IPS-20b (cell line): ENCODE data around the gene CARTPT.

Experiments
- H3K27ac ChIP-seq: one replicate; pipeline ENCODE4 v1.5.1; 2013; ENCODE audit warnings: low read length
- H3K27me3 ChIP-seq: 2 replicates; pipeline ENCODE4 v1.6.1; 2013; ENCODE audit warnings: mild to moderate bottlenecking, low read length, inconsistent platforms; ENCODE audit not compliant: insufficient read depth
- H3K36me3 ChIP-seq: 2 replicates; pipeline ENCODE4 v1.6.1; 2013; ENCODE audit warnings: low read depth, mild to moderate bottlenecking, inconsistent platforms, low read length, moderate library complexity; ENCODE audit not compliant: insufficient read depth
- H3K4me1 ChIP-seq: 2 replicates; pipeline ENCODE4 v1.6.1; 2013; ENCODE audit warnings: mild to moderate bottlenecking, control low read depth, inconsistent platforms, low read length, moderate library complexity; ENCODE audit not compliant: insufficient read depth
- H3K4me3 ChIP-seq: 2 replicates; pipeline ENCODE4 v1.5.1; 2013; ENCODE audit warnings: mild to moderate bottlenecking, low read length, inconsistent platforms
- H3K9ac ChIP-seq: 2 replicates; pipeline ENCODE4 v1.6.1; 2013; ENCODE audit warnings: low read depth, mild to moderate bottlenecking, inconsistent platforms, low read length, moderate library complexity
- H3K9me3 ChIP-seq: 2 replicates; pipeline ENCODE4 v1.6.1; 2013; ENCODE audit warnings: mild to moderate bottlenecking, low read depth, low read length, inconsistent platforms; ENCODE audit not compliant: insufficient read depth

The CARTPT gene

DNA sequence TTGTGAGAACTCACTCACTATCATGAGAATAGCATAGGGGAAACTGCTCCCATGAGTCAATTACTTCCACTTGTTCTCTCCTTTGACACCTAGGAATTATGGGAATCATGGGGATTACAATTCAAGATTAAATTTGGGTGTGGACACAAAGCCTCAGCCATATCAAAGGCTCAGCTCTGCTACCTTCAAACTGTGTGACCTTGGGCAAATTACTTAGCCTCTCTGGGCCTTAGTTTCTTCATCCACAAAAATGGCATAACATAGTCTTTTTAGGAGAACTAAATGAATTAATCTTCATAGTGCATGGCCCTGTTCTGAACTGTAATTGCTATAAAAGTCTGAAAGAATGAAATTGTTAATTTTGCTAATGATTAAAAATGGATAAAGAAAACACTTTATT, 18.3 kb upstream of the CARTPT start:
- H3K27ac ChIP-seq: no peak overlapping the region
- H3K9ac ChIP-seq: no peak overlapping the region
- H3K9me3 ChIP-seq: no peaks in the 10 kb centered on the region
- no peaks in the 10 kb centered on the region for H3K27me3 ChIP-seq
- no peak overlapping the region for H3K4me3 ChIP-seq
- no peaks in the 10 kb centered on the region for H3K36me3 ChIP-seq
- peaks cover 4% of the 10 kb centered on the region; the same call in 1 of the 2 replicates for H3K4me1 ChIP-seq

DNA sequence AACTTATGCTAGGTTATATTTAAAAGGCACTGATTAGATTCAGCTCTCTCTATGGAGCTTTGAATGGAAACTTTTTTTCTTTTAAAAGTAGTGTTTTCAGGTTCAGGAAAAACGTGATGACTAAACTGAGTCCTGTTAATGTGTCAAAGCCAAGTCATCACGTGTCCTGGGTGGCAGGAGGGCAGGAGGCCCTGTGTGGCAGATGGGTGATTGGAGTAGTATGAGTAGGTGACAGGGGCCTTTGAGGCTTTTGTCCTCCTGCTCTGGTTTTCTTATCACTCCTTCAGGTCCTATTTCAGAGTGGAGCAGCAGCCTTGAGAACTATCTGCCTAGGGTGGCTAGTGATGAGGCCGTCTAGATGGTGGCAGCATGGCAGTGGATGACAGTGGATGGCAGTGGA, 17.7 kb upstream of the CARTPT start:
- Histone ChIP-seq H3K27me3 (no peaks in the 10 kb centered on the region), H3K36me3 (no peaks in the 10 kb centered on the region), H3K9me3 (no peaks in the 10 kb centered on the region), H3K4me1 (peaks cover 4% of the 10 kb centered on the region; the same call in 1 of the 2 replicates), H3K4me3 (no peak overlapping the region), H3K27ac (no peak overlapping the region), H3K9ac (no peak overlapping the region)

DNA sequence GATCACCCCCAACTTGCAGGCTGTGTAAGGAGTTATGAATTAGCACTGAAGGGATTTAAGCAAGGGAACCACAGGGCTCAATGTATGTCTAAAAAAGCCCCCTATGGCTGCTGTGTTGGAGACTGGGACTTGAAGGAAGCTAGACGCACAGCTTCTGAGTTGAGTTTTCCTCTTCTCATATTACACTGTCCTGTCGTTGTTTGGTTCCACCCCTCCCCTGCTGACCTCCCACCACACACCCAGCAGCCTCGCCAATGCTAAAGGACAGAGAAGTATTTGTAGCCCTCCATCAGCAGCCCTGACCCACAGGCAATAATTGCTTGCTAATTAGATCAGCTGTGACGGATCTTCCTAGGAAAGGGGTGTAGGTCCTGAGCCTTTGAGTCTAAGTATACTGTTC, 15.1 kb upstream of the CARTPT start:
- no peak overlapping the region for H3K27ac ChIP-seq
- H3K9me3 ChIP-seq: no peaks in the 10 kb centered on the region
- peaks cover 4% of the 10 kb centered on the region; the same call in 1 of the 2 replicates for H3K4me1 ChIP-seq
- H3K4me3 ChIP-seq: no peak overlapping the region
- H3K9ac ChIP-seq: no peak overlapping the region
- H3K36me3 ChIP-seq: no peaks in the 10 kb centered on the region
- H3K27me3 ChIP-seq: peaks cover 4% of the 10 kb centered on the region; the same call in 1 of the 2 replicates

DNA sequence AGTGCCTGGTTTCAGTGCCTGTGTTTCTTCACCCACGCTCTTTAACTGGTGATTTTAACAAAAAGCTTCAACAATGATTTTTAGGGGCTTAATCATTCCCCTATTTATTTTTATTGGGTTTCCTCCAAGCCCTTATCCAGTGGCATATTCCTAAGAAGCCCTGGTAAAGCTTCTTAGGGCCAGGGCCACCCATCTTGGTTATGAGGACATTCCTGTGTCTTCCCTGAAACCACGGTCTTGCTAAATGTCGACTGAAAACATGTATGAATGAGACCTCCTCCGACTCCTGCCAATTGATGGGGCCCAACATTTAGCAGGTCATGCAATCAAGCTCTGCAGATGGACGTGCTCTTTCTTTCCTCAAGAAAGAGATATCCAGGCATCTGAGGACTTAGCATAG, 13.7 kb upstream of the CARTPT start:
- Histone ChIP-seq H3K36me3 (no peaks in the 10 kb centered on the region), H3K27ac (no peak overlapping the region)

DNA sequence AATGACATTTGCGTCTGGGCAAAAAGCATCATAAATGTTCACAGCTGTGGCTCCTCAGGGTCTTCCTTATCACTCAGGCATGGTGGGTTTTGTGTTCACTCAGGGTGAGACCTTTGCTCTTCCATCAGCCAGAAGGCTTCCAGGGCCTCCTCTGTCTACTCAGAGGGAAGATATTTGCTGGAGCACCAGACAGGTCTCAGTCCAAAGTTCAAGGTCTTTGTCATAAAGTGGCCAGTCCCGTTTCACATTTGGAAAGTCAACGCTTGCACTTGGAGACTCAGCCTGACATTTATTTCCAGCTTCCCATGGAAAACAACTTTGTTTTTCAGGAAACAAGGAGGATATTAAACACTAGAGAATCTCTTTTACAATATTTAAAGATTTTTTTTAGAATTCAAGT, 12.2 kb upstream of the CARTPT start:
- Histone ChIP-seq H3K9me3 (no peaks in the 10 kb centered on the region), H3K27me3 (peaks cover 4% of the 10 kb centered on the region; the same call in 1 of the 2 replicates), H3K4me3 (no peak overlapping the region), H3K9ac (no peak overlapping the region), H3K36me3 (no peaks in the 10 kb centered on the region), H3K27ac (no peak overlapping the region), H3K4me1 (peaks cover 4% of the 10 kb centered on the region; the same call in 1 of the 2 replicates)

More for the DNA sequence above, 13.7 kb upstream of the CARTPT start:
- Histone ChIP-seq H3K9ac (no peak overlapping the region), H3K9me3 (no peaks in the 10 kb centered on the region), H3K27me3 (peaks cover 4% of the 10 kb centered on the region; the same call in 1 of the 2 replicates), H3K4me1 (peaks cover 4% of the 10 kb centered on the region; the same call in 1 of the 2 replicates), H3K4me3 (no peak overlapping the region)

DNA sequence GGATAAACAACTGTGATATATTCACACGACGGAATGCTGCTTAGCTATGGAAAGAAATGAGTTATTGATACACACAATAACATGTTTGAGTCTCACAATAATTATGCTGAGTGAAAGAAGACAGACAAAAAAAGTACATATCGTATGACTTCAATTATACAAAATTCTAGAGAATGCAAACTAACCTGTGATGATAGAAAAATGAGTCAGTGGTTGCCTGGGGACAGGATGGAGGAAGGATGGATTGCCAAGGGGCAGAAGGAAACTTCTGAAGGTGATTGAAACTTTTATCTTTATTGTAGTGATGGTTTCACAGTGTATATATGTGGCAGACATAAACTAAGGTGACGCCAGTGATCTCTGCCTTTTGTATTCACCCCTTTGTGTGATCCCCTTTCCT, 7.5 kb upstream of the CARTPT start:
- Histone ChIP-seq H3K27ac (no peak overlapping the region), H3K9me3 (no peaks in the 10 kb centered on the region), H3K4me1 (no peaks in the 10 kb centered on the region), H3K27me3 (peaks cover 30% of the 10 kb centered on the region), H3K9ac (no peak overlapping the region), H3K36me3 (no peaks in the 10 kb centered on the region), H3K4me3 (no peak overlapping the region)

DNA sequence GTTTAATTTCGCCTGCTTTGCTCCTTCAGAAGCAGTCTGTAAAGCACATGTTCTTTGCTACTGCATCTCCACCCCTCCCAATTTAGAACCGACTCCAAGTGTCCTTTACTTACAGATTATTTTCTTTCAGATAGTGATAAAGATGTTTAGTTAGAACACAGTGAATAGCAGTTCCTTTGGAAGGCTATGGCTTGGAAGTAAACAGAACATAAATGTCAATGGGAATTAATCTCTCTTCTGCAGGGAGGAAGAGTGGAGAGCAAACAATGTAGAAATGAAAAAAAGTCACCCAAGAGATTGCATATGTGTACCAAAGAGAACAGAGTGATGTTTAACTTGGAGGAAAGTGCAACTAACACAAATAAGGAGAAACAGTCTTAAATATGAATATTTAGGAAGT, 4.2 kb upstream of the CARTPT start:
- peaks cover 59% of the 10 kb centered on the region for H3K27me3 ChIP-seq
- no peak overlapping the region for H3K4me3 ChIP-seq
- no peak overlapping the region for H3K27ac ChIP-seq
- H3K4me1 ChIP-seq: peaks cover 3% of the 10 kb centered on the region; the same call in 1 of the 2 replicates
- H3K9ac ChIP-seq: no peak overlapping the region
- no peaks in the 10 kb centered on the region for H3K36me3 ChIP-seq
- H3K9me3 ChIP-seq: no peaks in the 10 kb centered on the region

DNA sequence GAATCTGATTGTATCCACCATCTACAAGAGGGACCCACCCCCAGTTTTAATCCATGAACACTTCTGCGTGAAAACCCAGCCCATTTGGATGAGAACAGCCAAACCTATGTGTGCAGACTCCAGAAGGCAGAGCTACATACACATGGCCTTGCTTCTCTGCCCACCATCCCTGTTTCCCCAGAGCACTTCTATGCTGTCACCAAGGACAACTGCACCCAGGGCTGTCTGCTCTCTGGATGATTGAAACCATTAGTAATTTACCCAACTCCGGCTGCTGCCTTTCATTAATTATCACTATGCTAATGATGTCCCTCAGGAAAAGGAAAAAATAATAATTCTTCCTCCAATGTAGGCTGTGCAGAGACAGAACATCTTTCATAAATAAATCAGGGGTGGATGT, 8.9 kb downstream of the CARTPT start:
- H3K27ac ChIP-seq: no peak overlapping the region

DNA sequence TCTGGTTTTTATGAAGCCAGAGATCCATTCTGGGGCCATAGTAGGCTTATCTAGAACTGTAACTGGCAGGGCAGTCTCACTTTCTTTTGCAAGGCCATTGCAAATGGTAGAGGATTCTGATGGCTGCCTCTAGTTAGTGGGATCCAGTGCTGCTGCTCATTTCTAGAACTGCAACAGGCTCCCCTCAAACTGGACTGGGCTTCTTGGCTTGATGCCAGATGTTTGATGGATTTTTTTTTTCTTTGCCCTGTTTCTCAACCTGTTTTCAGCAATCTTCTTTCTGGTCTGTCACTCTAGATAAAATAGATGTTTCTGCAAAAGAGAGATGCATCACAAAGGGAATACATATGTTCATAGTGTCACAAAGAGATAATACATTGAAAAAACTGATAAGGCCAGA, 11.9 kb downstream of the CARTPT start:
- no peaks in the 10 kb centered on the region; the same call in 1 of the 2 replicates for H3K27me3 ChIP-seq
- H3K4me1 ChIP-seq: no peaks in the 10 kb centered on the region
- H3K9me3 ChIP-seq: no peaks in the 10 kb centered on the region
- H3K27ac ChIP-seq: no peak overlapping the region
- no peak overlapping the region for H3K4me3 ChIP-seq
- no peaks in the 10 kb centered on the region for H3K36me3 ChIP-seq
- H3K9ac ChIP-seq: no peak overlapping the region

More for the DNA sequence above, 8.9 kb downstream of the CARTPT start:
- no peaks in the 10 kb centered on the region for H3K9me3 ChIP-seq
- no peak overlapping the region for H3K9ac ChIP-seq
- no peaks in the 10 kb centered on the region for H3K4me1 ChIP-seq
- no peaks in the 10 kb centered on the region for H3K36me3 ChIP-seq
- H3K27me3 ChIP-seq: peaks cover 10% of the 10 kb centered on the region
- no peak overlapping the region for H3K4me3 ChIP-seq

DNA sequence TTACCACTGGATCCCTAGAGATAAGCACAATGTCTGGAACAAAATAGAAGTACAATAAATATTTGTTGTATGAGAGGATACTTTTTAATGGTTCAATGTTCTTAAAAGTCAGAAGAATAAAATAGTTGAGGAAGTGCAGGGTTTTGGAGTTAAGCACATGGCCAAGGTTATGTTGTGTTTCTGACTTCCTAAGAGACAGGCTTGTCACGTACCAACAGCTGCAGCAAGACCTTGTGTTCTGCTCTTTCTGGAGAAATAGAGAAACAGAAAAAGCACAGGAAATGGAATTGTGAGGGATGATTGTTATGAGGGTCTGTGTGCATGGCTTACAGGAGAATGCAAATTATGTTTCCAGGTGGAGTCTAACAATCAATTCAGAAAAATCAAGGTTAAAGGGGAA, 12.9 kb downstream of the CARTPT start:
- Histone ChIP-seq H3K27me3 (no peaks in the 10 kb centered on the region; the same call in 1 of the 2 replicates), H3K4me3 (no peak overlapping the region), H3K9me3 (no peaks in the 10 kb centered on the region), H3K9ac (no peak overlapping the region), H3K27ac (no peak overlapping the region), H3K4me1 (no peaks in the 10 kb centered on the region), H3K36me3 (no peaks in the 10 kb centered on the region)

DNA sequence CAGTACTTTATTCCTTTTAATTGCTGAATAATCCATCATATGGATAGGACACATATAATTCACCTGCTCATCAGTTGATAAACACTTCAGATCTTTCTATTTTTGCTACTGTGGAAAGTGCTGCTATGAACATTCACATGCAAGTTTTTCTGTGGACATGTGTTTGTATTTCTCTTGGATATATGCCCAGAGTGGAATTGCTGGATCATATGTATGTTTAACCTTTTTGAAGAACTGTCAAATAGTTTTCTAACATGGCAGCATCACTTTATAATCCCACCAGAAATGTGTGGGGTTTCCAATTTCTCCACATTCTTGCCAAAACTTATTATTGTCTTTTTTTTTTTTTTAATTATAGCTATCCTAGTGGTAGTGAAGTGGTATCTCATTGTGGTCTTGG, 15.1 kb downstream of the CARTPT start:
- H3K27ac ChIP-seq: no peak overlapping the region
- H3K4me3 ChIP-seq: no peak overlapping the region
- no peaks in the 10 kb centered on the region for H3K4me1 ChIP-seq
- no peak overlapping the region for H3K9ac ChIP-seq
- no peaks in the 10 kb centered on the region for H3K27me3 ChIP-seq
- H3K36me3 ChIP-seq: no peaks in the 10 kb centered on the region
- H3K9me3 ChIP-seq: no peaks in the 10 kb centered on the region

DNA sequence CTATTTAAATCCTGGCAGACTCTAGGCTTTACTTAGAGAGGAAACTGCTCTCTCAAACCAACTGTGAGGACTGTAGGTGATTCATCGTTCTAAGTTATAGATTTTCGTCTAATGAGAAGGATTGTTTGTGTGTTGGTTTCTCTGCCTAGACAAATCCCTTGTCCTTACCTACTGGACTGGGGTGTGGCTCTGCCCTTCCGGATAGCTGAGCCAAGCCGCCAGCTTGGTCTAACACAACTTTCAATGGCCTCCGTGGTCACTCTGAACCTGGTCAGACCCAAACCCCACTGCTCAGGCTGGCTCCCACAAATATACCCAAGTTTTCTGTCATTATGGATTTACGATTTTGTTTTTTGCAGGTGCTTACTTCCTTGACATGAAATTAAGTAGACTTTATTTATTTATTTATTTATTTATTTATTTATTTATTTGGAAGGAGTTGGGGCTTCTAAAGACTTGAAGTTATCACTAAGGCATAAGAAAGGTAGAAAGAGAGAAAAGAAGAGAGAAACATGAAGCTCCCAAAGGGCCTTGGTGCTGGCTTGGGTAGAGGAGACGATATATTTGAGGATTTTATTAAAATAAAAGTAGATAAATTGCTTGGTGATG, 19.0 kb downstream of the CARTPT start:
- no peak overlapping the region for H3K4me3 ChIP-seq
- no peak overlapping the region for H3K27ac ChIP-seq
- no peaks in the 10 kb centered on the region for H3K36me3 ChIP-seq
- no peaks in the 10 kb centered on the region for H3K27me3 ChIP-seq
- H3K4me1 ChIP-seq: no peaks in the 10 kb centered on the region
- H3K9ac ChIP-seq: no peak overlapping the region
- no peaks in the 10 kb centered on the region for H3K9me3 ChIP-seq
